ENCODE data around the gene GPS2. TPM values are rescaled to one million over a fixed set of nuclear protein-coding genes. Genes with fewer than 3 reads are reported as not detected.

Gene GPS2
- total RNA-seq, 2 experiments from 2014 or later, result 69.8 to 74.7 TPM

GRCh38 chr17:7295230-7296180, 19.7 kb downstream of the GPS2 start:
- H3K36me3 Mint-ChIP-seq (ENCODE audit: low read depth), result no peaks in the 10 kb centered on the region

DNA sequence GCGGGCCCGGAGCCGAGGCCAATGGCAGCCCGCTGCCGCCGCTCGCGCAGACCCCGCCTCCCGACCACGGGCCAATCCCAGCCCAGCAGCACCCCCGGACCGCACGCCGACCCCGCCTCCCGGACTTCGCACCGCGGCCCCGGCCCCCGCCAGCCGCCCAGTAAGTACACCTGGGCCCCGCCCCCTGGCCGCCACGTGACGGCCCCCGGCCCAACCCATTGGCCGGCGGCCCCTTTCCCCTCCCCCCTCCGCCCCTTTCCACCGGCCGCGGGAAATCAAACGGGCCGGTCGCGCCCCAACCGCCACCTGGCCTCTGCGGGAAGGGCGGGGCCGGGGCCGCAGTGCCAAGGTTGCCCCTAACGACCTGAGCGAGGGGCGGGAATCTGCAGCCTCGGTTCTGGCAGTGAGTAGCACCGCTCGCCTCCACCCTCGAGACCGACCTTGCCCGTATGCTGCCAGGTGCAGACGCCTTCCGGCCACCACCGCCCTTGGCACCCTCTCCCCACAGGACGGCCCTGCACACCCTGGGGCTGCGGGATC, 20.5 kb downstream of the GPS2 start, which contains the start of gene YBX2:
TSS of gene YBX2 (minus strand) at position 26 of the 540 bp plus-strand sequence. CDS start 139 bp downstream, outside the sequence.
- peak within 1 kb of the TSS; percentile 69 for H3K4me3 Mint-ChIP-seq
- CTCF ChIA-PET, result no interaction called here
- peak within 1 kb of the TSS; percentile 40 for H3K27ac Mint-ChIP-seq

More at GRCh38 chr17:7295230-7296180, 19.7 kb downstream of the GPS2 start:
- Mint-ChIP-seq H3K4me3 (peak overlapping the region; percentile 69), H3K4me1 (peaks cover 29% of the 10 kb centered on the region), H3K27ac (peak overlapping the region; percentile 40), H3K9me3 (no peaks in the 10 kb centered on the region), H3K27me3 (peaks cover 40% of the 10 kb centered on the region)
- ChIA-PET CTCF (interaction anchor here (0.6 to 2.8 kb wide), 21 partner anchors 10 to 453 kb away, joined by 3 to 61 read pairs (median 5); partner anchors contain the start of genes ACADVL, ACAP1, DLG4 and GABARAP), POLR2A (interaction anchor here (0.9 to 1.8 kb wide), 4 partner anchors 41 to 77 kb away, joined by 3 to 10 read pairs (median 6); partner anchors contain the start of genes ACADVL, ACAP1 and DLG4)
- DNase-seq, result no peak

DNA sequence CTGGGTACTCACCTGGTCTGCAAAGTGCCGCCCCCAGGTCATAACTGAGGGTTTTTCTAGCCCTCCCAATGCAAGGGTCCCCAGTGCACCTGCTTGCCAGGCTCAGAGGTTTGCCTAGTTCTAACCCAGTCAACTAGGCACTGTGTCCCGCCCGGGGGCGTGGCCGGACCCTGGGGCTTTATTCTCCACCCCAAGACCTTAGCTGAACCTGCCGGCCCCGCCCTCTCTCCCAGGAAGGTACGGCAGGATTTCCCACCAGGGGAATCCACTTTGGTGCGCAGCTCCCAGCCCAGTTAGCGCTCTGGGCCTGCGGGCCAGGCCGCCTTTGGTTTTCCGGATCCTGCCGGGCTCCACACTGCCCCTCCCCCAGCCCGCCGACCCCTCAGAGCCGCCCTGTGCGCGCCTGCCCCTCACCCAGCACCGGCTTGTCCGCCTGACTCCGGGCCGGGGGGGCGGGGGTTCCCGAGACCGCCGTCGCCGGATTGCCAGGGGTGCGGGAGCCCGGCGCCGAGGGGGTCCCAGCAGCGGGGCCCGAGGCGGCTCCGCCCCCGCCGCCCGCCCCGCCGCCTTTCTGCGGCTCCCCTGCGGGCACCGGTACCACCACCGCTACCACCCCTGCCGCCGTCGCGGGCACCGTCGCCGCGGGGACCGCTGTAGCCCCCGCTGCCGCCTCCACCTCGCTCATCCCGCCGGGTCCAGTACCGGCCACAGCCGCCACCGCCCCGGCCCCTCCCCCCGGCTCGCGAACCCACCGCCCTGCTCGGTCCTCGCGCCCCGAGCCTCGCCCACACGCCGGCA, 21.1 kb downstream of the GPS2 start:
- Mint-ChIP-seq H3K27me3 (peaks cover 37% of the 10 kb centered on the region), H3K9me3 (no peaks in the 10 kb centered on the region), H3K4me1 (peaks cover 29% of the 10 kb centered on the region), H3K36me3 (ENCODE audit: low read depth) (no peaks in the 10 kb centered on the region), H3K27ac (no peak overlapping the region), H3K4me3 (peak overlapping the region; percentile 69)
- ChIA-PET CTCF (interaction anchor here (1.0 kb wide), 1 partner anchor 73 kb away, joined by 4 read pairs; no protein-coding TSS in a partner anchor), POLR2A (interaction anchor here (1.9 kb wide), 1 partner anchor 143 kb away, joined by 4 read pairs; no protein-coding TSS in a partner anchor)
- DNase-seq, result no peak

More for the DNA sequence above, 20.5 kb downstream of the GPS2 start, which contains the start of gene YBX2:
- peaks cover 38% of the 10 kb centered on the region for H3K27me3 Mint-ChIP-seq
- peak; percentile 85 for DNase-seq
- H3K9me3 Mint-ChIP-seq, result no peaks in the 10 kb centered on the region
- H3K4me1 Mint-ChIP-seq, result peaks cover 29% of the 10 kb centered on the region
- POLR2A ChIA-PET, result no interaction called here
- no peaks in the 10 kb centered on the region for H3K36me3 Mint-ChIP-seq (ENCODE audit: low read depth)

DNA sequence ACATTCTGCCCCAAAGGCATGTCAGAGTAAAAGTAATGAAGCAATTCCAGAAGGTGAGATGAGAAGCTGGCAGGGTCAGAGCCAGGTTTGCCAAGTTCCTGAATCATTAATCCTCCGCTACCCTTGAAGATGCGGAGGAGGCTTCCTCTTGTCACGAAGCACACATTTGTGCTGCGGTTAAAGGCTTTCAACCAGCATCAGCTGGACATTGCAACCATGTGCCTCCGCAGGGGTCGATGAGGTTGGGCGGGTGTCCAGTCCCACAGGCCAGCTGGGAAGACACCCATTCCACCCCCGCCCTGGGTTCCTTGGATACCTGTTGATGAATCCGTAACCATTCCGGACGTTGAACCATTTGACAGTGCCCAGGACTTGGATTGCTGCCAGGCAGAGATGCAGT, 22.0 kb downstream of the GPS2 start:
- Mint-ChIP-seq H3K36me3 (ENCODE audit: low read depth) (no peaks in the 10 kb centered on the region), H3K9me3 (no peaks in the 10 kb centered on the region), H3K27ac (no peak overlapping the region), H3K27me3 (peaks cover 42% of the 10 kb centered on the region), H3K4me1 (peaks cover 29% of the 10 kb centered on the region), H3K4me3 (no peak overlapping the region)
- CTCF ChIA-PET, result interaction anchor here (1.0 kb wide), 1 partner anchor 73 kb away, joined by 4 read pairs; no protein-coding TSS in a partner anchor
- DNase-seq, result no peak
- POLR2A ChIA-PET, result interaction anchor here (1.2 to 1.9 kb wide), 2 partner anchors 16 to 144 kb away, joined by 3 to 4 read pairs; no protein-coding TSS in a partner anchor

DNA sequence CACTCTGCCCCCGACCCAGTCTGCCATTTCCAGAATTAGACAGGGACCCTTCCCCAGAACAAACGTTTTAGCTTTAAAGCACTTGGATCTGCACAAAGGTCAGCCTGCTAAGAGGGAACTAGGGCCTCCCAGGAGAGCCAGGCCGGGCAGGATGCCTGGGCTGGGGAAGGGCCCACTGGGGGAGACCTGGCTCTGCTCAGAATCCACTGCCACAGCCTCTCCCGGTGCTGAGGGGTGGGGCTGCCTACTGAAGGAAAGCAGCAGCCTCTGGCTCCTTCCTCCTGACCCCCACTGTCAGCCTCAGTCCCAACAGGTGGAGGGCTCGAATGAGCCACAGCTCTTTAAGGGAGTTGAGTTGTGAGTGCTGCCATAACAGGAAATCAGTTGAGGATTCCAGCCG, 22.4 kb downstream of the GPS2 start:
- no peaks in the 10 kb centered on the region for H3K9me3 Mint-ChIP-seq
- H3K4me3 Mint-ChIP-seq, result no peak overlapping the region
- ChIA-PET POLR2A (interaction anchor here (1.2 to 1.9 kb wide), 2 partner anchors 17 to 144 kb away, joined by 3 to 4 read pairs; no protein-coding TSS in a partner anchor), CTCF (no interaction called here)
- H3K27ac Mint-ChIP-seq, result no peak overlapping the region
- peaks cover 29% of the 10 kb centered on the region for H3K4me1 Mint-ChIP-seq
- no peak for DNase-seq
- H3K36me3 Mint-ChIP-seq (ENCODE audit: low read depth), result no peaks in the 10 kb centered on the region
- H3K27me3 Mint-ChIP-seq, result peaks cover 46% of the 10 kb centered on the region

DNA sequence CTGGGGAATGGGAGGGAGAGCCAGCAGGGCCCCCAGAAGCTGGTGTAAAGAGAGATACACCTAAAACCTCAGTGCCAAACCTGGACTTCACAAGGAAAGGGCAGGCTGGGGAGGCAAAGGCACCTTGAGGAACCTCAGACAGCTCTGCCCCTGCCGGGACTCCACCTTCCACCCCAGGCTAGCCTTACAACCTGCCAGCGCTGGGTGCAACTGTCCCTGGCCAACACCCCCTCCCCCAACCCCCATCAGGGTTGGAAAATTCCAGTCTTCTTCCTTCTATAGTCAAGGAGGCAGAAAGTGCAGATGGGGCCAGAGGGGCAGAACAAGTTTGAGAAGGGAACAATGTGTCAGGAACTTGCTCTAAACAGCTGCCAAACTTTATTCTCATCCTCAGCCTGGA, 23.0 kb downstream of the GPS2 start:
- Mint-ChIP-seq H3K4me1 (peaks cover 29% of the 10 kb centered on the region), H3K27ac (no peak overlapping the region), H3K4me3 (no peak overlapping the region), H3K36me3 (ENCODE audit: low read depth) (no peaks in the 10 kb centered on the region), H3K27me3 (peaks cover 52% of the 10 kb centered on the region), H3K9me3 (no peaks in the 10 kb centered on the region)
- ChIA-PET CTCF (interaction anchor here (1.5 kb wide), 1 partner anchor 72 kb away, joined by 3 read pairs; the partner anchor contains the start of genes ACADVL and DLG4), POLR2A (interaction anchor here (1.2 to 1.9 kb wide), 2 partner anchors 17 to 145 kb away, joined by 3 to 4 read pairs; no protein-coding TSS in a partner anchor)
- no peak for DNase-seq

DNA sequence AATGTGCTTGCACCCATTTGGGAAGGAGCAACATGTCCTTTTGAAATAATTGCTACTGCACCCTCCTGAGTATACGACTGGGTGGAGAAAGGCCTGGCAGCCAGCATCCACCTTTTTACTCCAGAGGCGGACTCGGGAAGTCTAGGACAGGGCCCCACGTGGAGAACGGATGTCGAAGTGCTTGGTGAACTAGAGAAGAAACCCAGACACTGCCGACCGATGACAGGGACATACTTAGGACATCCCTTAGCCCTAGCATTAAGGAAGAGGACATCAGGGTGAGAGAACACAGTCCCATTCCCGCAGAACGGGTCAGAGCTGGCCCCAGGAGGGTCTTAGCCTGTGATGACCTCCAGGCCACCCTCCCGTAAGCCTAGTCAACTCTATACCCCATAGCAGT, 24.5 kb downstream of the GPS2 start:
- CTCF ChIA-PET, result interaction anchor here (1.4 kb wide), 1 partner anchor 9 kb away, joined by 5 read pairs; no protein-coding TSS in a partner anchor
- Mint-ChIP-seq H3K36me3 (ENCODE audit: low read depth) (no peaks in the 10 kb centered on the region), H3K27ac (no peak overlapping the region), H3K27me3 (peaks cover 54% of the 10 kb centered on the region), H3K4me3 (no peak overlapping the region), H3K9me3 (no peaks in the 10 kb centered on the region), H3K4me1 (peaks cover 18% of the 10 kb centered on the region)
- DNase-seq, result no peak
- POLR2A ChIA-PET, result no interaction called here

DNA sequence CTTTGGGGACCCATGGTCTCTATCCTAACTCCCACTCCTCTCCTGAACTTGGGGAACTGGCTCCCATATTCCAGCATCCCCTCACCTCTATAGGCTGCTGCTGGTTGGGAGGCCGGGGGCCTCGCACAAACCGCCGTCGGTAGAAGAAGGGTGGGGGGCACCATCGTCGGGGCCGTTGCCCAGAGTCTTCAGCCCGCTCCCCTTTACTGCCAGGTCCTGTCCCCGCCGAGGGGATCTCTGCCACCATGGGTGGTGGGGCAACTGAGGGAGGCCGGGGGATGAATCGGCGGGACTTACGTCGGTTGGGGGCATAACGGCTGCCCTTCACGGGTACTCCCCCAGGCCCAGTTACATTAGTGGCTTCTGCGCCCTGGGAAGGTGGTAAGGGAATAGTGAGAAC, 25.0 kb downstream of the GPS2 start:
- ChIA-PET POLR2A (no interaction called here), CTCF (interaction anchor here (1.4 kb wide), 1 partner anchor 9 kb away, joined by 5 read pairs; no protein-coding TSS in a partner anchor)
- H3K4me1 Mint-ChIP-seq, result peaks cover 13% of the 10 kb centered on the region
- no peak overlapping the region for H3K4me3 Mint-ChIP-seq
- peaks cover 52% of the 10 kb centered on the region for H3K27me3 Mint-ChIP-seq
- no peaks in the 10 kb centered on the region for H3K36me3 Mint-ChIP-seq (ENCODE audit: low read depth)
- no peak overlapping the region for H3K27ac Mint-ChIP-seq
- H3K9me3 Mint-ChIP-seq, result no peaks in the 10 kb centered on the region
- DNase-seq, result no peak

DNA sequence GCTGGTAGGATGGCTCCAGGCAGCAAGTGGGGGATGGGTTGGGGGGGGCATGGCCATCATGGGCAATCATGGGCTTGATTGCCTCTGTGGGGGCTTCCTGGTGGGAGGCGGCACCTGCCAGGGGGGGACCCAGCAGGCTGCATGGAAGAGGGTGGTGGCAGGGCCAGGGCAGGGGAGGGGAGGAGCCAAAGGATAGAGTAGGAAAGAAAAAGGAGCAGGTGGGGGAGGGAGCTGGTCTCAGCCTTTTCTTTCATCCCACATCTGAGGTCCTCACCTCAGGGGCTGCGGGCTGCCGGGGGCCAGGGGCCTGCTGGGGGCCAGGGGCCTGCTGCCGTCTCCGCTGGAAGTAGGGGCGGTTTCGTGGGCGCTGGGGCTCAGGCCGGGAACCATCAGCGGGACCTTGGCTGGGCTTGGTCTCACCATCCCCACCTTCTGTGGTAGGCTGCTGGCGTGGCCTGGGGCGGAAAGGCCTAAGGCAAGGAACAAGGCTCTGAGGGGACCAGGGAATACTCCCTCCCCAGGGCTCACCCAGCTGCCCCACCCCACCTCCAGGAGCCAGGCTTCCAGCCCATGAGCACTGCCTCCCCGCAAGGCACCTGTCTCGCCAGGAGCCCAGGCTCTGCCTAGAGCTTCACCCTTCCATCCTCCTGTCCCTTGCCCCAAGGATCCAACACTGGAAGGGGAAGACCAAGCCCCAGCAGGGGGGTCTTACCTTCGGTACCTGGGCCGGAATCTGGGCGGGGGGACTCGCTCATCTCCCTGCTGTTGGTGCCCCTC, 25.7 kb downstream of the GPS2 start:
- peaks cover 48% of the 10 kb centered on the region for H3K27me3 Mint-ChIP-seq
- H3K27ac Mint-ChIP-seq, result no peak overlapping the region
- CTCF ChIA-PET, result interaction anchor here (1.4 kb wide), 1 partner anchor 10 kb away, joined by 5 read pairs; no protein-coding TSS in a partner anchor
- H3K36me3 Mint-ChIP-seq (ENCODE audit: low read depth), result no peaks in the 10 kb centered on the region
- H3K9me3 Mint-ChIP-seq, result no peaks in the 10 kb centered on the region
- peaks cover 9% of the 10 kb centered on the region for H3K4me1 Mint-ChIP-seq
- DNase-seq, result no peak
- POLR2A ChIA-PET, result no interaction called here
- H3K4me3 Mint-ChIP-seq, result no peak overlapping the region

GRCh38 chr17:7285679-7286078, 29.5 kb downstream of the GPS2 start:
- peaks cover 51% of the 10 kb centered on the region for H3K27me3 Mint-ChIP-seq
- ChIA-PET CTCF (interaction anchor here (2.1 kb wide), 1 partner anchor 11 kb away, joined by 13 read pairs; no protein-coding TSS in a partner anchor), POLR2A (interaction anchor here (0.8 kb wide), 1 partner anchor 401 kb away, joined by 3 read pairs; no protein-coding TSS in a partner anchor)
- H3K36me3 Mint-ChIP-seq (ENCODE audit: low read depth), result no peaks in the 10 kb centered on the region
- no peaks in the 10 kb centered on the region for H3K9me3 Mint-ChIP-seq
- H3K4me1 Mint-ChIP-seq, result peaks cover 17% of the 10 kb centered on the region
- DNase-seq, result no peak
- H3K27ac Mint-ChIP-seq, result no peak overlapping the region
- H3K4me3 Mint-ChIP-seq, result no peak overlapping the region

DNA sequence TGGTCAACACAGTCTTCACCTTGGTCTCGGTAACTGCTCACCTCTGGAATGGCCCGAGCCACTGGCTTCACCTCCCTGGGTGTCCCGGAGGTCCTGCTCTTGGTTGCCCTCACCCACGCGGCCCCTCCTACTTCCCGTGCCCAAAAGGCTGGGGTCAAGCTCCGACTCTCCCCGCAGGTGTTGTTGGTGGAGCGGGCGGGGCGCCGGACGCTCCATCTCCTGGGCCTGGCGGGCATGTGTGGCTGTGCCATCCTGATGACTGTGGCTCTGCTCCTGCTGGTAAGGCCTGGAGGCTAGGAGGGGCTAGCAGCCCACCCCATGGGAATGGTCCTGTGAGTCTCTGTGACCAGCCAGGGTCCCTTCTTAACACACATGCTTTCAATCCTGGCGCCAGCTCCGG, 30.2 kb downstream of the GPS2 start:
- no peak overlapping the region for H3K4me3 Mint-ChIP-seq
- POLR2A ChIA-PET, result interaction anchor here (1.5 kb wide), 1 partner anchor 51 kb away, joined by 3 read pairs; the partner anchor contains the start of gene ACAP1
- H3K27me3 Mint-ChIP-seq, result peaks cover 49% of the 10 kb centered on the region
- H3K36me3 Mint-ChIP-seq (ENCODE audit: low read depth), result no peaks in the 10 kb centered on the region
- CTCF ChIA-PET, result interaction anchor here (2.1 kb wide), 1 partner anchor 12 kb away, joined by 13 read pairs; no protein-coding TSS in a partner anchor
- no peaks in the 10 kb centered on the region for H3K9me3 Mint-ChIP-seq
- peaks cover 24% of the 10 kb centered on the region for H3K4me1 Mint-ChIP-seq
- no peak for DNase-seq
- H3K27ac Mint-ChIP-seq, result no peak overlapping the region
